ENCODE results near the gene FYTTD1.

GRCh38 chr3:197807969-197808587 is 58.4 kb downstream of the FYTTD1 start:
- TF ChIP-seq CTCF (IDR thresholded peaks at IDR 0.05) = no peak
- TF ChIP-seq ZFX (IDR thresholded peaks at IDR 0.05; ENCODE audit: borderline replicate concordance) = no peak
